ENCODE results near the gene PRR22. TPM values are rescaled to one million over a fixed set of nuclear protein-coding genes. Genes with fewer than 3 reads are reported as not detected.

The PRR22 gene
- polyA plus RNA-seq, 1 donor from 2014 or later, result 0.97 TPM

DNA sequence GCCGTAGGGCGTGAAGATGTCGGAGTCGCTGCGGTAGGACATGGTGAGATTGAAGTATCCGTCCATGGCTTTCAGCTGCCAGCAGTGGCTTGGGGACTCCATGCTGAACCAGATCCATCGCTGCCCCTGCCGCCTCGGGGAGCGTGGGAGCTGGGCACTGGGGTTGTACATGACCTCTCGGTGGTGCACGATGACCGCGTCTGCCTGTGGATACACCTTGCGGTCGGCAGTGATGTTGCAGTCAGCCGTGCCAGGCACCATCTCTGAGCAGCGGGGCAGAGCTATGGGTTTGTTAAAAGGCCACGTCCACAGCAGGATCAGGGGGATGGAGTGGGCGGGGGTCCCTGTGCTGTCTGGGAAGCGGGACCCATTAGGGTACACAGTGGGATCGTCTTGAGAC, 47.5 kb upstream of the PRR22 start:
- no peaks in the 10 kb centered on the region for H3K36me3 ChIP-seq (ENCODE audit: insufficient read depth, low read length)
- no peaks in the 10 kb centered on the region for H4K20me1 ChIP-seq (ENCODE audit: insufficient read depth)
- no peaks in the 10 kb centered on the region for H3F3A ChIP-seq (ENCODE audit: insufficient read depth, low read length, poor library complexity, severe bottlenecking)
- no peaks in the 10 kb centered on the region for H3K9me3 ChIP-seq (ENCODE audit: low read length)
- H3K27me3 ChIP-seq (ENCODE audit: insufficient read depth, low read depth, low read length), result no peaks in the 10 kb centered on the region
- H2AFZ ChIP-seq (ENCODE audit: low read depth, low read length), result no peak overlapping the region
- TF ChIP-seq TAF1 (IDR thresholded peaks at IDR 0.05; ENCODE audit: low read depth), result no peak
- no peak for TF ChIP-seq MXI1 (conservative IDR thresholded peaks at IDR 0.05; ENCODE audit: poor library complexity, severe bottlenecking)
- TF ChIP-seq REST (IDR thresholded peaks at IDR 0.05; ENCODE audit: borderline replicate concordance), result no peak
- TF ChIP-seq POLR2AphosphoS5 (IDR thresholded peaks at IDR 0.05), result no peak
- TF ChIP-seq EZH2 (IDR thresholded peaks at IDR 0.05; ENCODE audit: borderline replicate concordance, insufficient read depth, low read length, poor library complexity, severe bottlenecking), result no peak
- no peak overlapping the region for H3K27ac ChIP-seq (ENCODE audit: low read length)
- no peaks in the 10 kb centered on the region for H3K9me2 ChIP-seq (ENCODE audit: insufficient read depth, low read length)
- H3K9ac ChIP-seq (ENCODE audit: low read length), result no peak overlapping the region
- no peak overlapping the region for H3K4me3 ChIP-seq (ENCODE audit: low read length)
- no peaks in the 10 kb centered on the region for H3K79me2 ChIP-seq (replicated peaks; ENCODE audit: insufficient read depth, low read length)
- H3K4me2 ChIP-seq (ENCODE audit: low read length), result no peak overlapping the region

GRCh38 chr19:5831159-5831558, 46.6 kb upstream of the PRR22 start:
- no peaks in the 10 kb centered on the region for H3K27me3 ChIP-seq (ENCODE audit: insufficient read depth, low read depth, low read length)

More at GRCh38 chr19:5831159-5831558, 46.6 kb upstream of the PRR22 start:
- H3K9me3 ChIP-seq (ENCODE audit: low read length), result no peaks in the 10 kb centered on the region
- H3F3A ChIP-seq (ENCODE audit: insufficient read depth, low read length, poor library complexity, severe bottlenecking), result no peaks in the 10 kb centered on the region
- no peak overlapping the region for H3K4me2 ChIP-seq (ENCODE audit: low read length)
- TF ChIP-seq REST (IDR thresholded peaks at IDR 0.05; ENCODE audit: borderline replicate concordance) (no peak), MXI1 (conservative IDR thresholded peaks at IDR 0.05; ENCODE audit: poor library complexity, severe bottlenecking) (no peak), RAD21 (conservative IDR thresholded peaks at IDR 0.05) (no peak), SMC3 (conservative IDR thresholded peaks at IDR 0.05; ENCODE audit: poor library complexity) (no peak), CTCF (IDR thresholded peaks at IDR 0.05; ENCODE audit: poor library complexity, severe bottlenecking) (no peak), EZH2 (IDR thresholded peaks at IDR 0.05; ENCODE audit: borderline replicate concordance, insufficient read depth, low read length, poor library complexity, severe bottlenecking) (no peak), EP300 (conservative IDR thresholded peaks at IDR 0.05; ENCODE audit: poor library complexity, severe bottlenecking) (no peak), TAF1 (IDR thresholded peaks at IDR 0.05; ENCODE audit: low read depth) (no peak), POLR2AphosphoS5 (IDR thresholded peaks at IDR 0.05) (no peak)
- no peaks in the 10 kb centered on the region for H3K36me3 ChIP-seq (ENCODE audit: insufficient read depth, low read length)
- H3K9ac ChIP-seq (ENCODE audit: low read length), result no peak overlapping the region
- no peaks in the 10 kb centered on the region for H3K9me2 ChIP-seq (ENCODE audit: insufficient read depth, low read length)
- H2AFZ ChIP-seq (ENCODE audit: low read depth, low read length), result no peak overlapping the region
- no peaks in the 10 kb centered on the region for H4K20me1 ChIP-seq (ENCODE audit: insufficient read depth)
- H3K27ac ChIP-seq (ENCODE audit: low read length), result no peak overlapping the region
- H3K4me3 ChIP-seq (ENCODE audit: low read length), result no peak overlapping the region
- no peaks in the 10 kb centered on the region for H3K79me2 ChIP-seq (replicated peaks; ENCODE audit: insufficient read depth, low read length)

All from neural cell (in vitro differentiated cells).